ENCODE measurements around the gene CXXC5.

The CXXC5 gene

GRCh38 chr5:139686356-139686705, 38.2 kb downstream of the CXXC5 start:
- no peak overlapping the region for H2AFZ ChIP-seq (ENCODE audit: low read depth, low read length)
- no peak for TF ChIP-seq EZH2 (IDR thresholded peaks at IDR 0.05; ENCODE audit: borderline replicate concordance, low read depth, low read length, severe bottlenecking)
- TF ChIP-seq, protein P1, sequence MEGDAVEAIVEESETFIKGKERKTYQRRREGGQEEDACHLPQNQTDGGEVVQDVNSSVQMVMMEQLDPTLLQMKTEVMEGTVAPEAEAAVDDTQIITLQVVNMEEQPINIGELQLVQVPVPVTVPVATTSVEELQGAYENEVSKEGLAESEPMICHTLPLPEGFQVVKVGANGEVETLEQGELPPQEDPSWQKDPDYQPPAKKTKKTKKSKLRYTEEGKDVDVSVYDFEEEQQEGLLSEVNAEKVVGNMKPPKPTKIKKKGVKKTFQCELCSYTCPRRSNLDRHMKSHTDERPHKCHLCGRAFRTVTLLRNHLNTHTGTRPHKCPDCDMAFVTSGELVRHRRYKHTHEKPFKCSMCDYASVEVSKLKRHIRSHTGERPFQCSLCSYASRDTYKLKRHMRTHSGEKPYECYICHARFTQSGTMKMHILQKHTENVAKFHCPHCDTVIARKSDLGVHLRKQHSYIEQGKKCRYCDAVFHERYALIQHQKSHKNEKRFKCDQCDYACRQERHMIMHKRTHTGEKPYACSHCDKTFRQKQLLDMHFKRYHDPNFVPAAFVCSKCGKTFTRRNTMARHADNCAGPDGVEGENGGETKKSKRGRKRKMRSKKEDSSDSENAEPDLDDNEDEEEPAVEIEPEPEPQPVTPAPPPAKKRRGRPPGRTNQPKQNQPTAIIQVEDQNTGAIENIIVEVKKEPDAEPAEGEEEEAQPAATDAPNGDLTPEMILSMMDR (IDR thresholded peaks at IDR 0.05; ENCODE audit: borderline replicate concordance, extremely low read depth, low read length, poor library complexity, severe bottlenecking), result no peak
- H3K4me2 ChIP-seq (ENCODE audit: insufficient read depth, low read length), result no peak overlapping the region
- H3K9me3 ChIP-seq (ENCODE audit: insufficient read depth, low read length, severe bottlenecking), result no peaks in the 10 kb centered on the region
- H3K36me3 ChIP-seq (ENCODE audit: insufficient read depth, low read length), result peaks cover 28% of the 10 kb centered on the region
- no peak overlapping the region for H3K9ac ChIP-seq (ENCODE audit: low read depth, low read length)
- 0 out of 2 replicates have a peak overlapping the region, but pooled peaks have one; percentile 21 for H3K27ac ChIP-seq (ENCODE audit: low read length)
- peaks cover 47% of the 10 kb centered on the region for H3K4me1 ChIP-seq (ENCODE audit: insufficient read depth, low read length)
- no peak for ATAC-seq (ENCODE audit: insufficient read depth, low read depth)
- H4K20me1 ChIP-seq (ENCODE audit: insufficient read depth, low read length), result no peaks in the 10 kb centered on the region; the same call in 1 of the 2 replicates
- DNase-seq, result no peak
- no peak overlapping the region for H3K4me3 ChIP-seq (ENCODE audit: low read depth in 1 of 2, low read length in 2 of 2)
- H3K27me3 ChIP-seq (ENCODE audit: insufficient read depth, low read length, poor library complexity), result no peaks in the 10 kb centered on the region
- no peaks in the 10 kb centered on the region for H3K79me2 ChIP-seq (ENCODE audit: insufficient read depth, low read length)

DNA sequence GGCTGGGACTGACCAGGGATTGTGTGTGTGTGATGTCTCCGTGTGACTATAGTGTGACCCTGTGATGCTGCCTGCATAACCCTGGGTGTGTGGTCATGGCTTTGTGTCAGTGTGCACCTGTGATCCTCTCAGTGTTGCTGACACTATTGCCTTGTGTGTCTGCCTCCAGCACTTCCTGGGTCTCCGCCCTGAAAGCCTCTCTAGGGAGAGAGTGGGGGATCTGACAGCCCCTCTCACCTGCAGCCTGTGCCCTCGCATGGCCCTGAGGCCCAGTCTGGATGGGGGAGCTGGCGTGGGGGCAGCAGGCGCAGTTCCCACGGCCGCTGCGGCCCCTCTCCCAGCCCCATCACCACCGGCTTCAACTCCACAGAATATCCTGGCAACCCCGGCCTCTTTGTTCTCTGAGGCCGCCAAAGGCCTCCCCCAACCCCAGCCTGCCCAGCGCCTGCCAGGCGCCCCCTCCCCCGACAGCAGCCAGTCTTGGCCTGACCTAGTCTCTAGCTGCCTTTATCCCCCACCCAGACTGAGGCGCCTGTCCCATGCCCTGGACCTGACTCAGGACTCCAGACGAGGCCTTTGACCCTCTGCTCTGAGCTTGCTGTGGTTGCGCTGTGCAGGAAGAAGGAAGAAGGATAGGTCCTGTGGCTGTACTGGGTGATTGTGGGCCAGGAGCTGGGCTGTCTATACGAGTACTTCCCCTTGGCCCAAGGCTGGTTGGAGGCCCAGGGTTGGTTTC, 38.7 kb downstream of the CXXC5 start:
- H3K79me2 ChIP-seq (ENCODE audit: insufficient read depth, low read length), result no peaks in the 10 kb centered on the region
- H3K36me3 ChIP-seq (ENCODE audit: insufficient read depth, low read length), result peaks cover 23% of the 10 kb centered on the region
- H3K4me2 ChIP-seq (ENCODE audit: insufficient read depth, low read length), result no peak overlapping the region
- peaks cover 47% of the 10 kb centered on the region for H3K4me1 ChIP-seq (ENCODE audit: insufficient read depth, low read length)
- no peak for DNase-seq
- H3K27ac ChIP-seq (ENCODE audit: low read length), result 0 out of 2 replicates have a peak overlapping the region, but pooled peaks have one; percentile 21
- no peak for ATAC-seq (ENCODE audit: insufficient read depth, low read depth)
- H3K27me3 ChIP-seq (ENCODE audit: insufficient read depth, low read length, poor library complexity), result no peaks in the 10 kb centered on the region
- no peak overlapping the region for H2AFZ ChIP-seq (ENCODE audit: low read depth, low read length)
- no peak for TF ChIP-seq EZH2 (IDR thresholded peaks at IDR 0.05; ENCODE audit: borderline replicate concordance, low read depth, low read length, severe bottlenecking)
- TF ChIP-seq, protein P1 (IDR thresholded peaks at IDR 0.05; ENCODE audit: borderline replicate concordance, extremely low read depth, low read length, poor library complexity, severe bottlenecking), result no peak
- no peaks in the 10 kb centered on the region; the same call in 1 of the 2 replicates for H4K20me1 ChIP-seq (ENCODE audit: insufficient read depth, low read length)
- H3K9me3 ChIP-seq (ENCODE audit: insufficient read depth, low read length, severe bottlenecking), result no peaks in the 10 kb centered on the region
- no peak overlapping the region for H3K9ac ChIP-seq (ENCODE audit: low read depth, low read length)
- no peak overlapping the region for H3K4me3 ChIP-seq (ENCODE audit: low read depth in 1 of 2, low read length in 2 of 2)

DNA sequence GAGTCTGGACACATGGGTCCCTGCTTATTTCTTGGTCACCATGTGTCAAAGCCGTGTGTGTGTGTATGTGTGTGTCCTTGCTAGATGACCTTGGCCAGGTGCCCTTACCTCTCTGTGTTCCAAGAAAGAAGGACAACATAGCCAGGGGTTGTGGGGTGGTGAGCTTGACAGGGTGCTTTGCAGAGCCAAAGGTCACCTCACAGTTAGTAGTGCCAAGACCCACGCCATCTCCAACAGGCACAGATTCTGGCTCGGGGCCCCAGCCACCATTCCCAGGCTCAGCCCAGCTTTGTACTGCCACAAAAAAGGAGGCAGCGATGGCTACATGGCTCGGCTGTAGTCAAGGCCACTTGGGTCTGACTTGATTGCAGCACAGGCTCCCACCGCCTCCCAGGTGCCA, 39.5 kb downstream of the CXXC5 start:
- Histone ChIP-seq H3K79me2 (ENCODE audit: insufficient read depth, low read length) (no peaks in the 10 kb centered on the region), H3K4me3 (ENCODE audit: low read depth in 1 of 2, low read length in 2 of 2) (no peak overlapping the region), H3K9me3 (ENCODE audit: insufficient read depth, low read length, severe bottlenecking) (no peaks in the 10 kb centered on the region), H2AFZ (ENCODE audit: low read depth, low read length) (no peak overlapping the region), H3K27ac (ENCODE audit: low read length) (peak overlapping the region; percentile 28; the same call in 1 of the 2 replicates), H3K36me3 (ENCODE audit: insufficient read depth, low read length) (peaks cover 16% of the 10 kb centered on the region), H3K4me1 (ENCODE audit: insufficient read depth, low read length) (peaks cover 42% of the 10 kb centered on the region), H3K4me2 (ENCODE audit: insufficient read depth, low read length) (no peak overlapping the region), H3K27me3 (ENCODE audit: insufficient read depth, low read length, poor library complexity) (no peaks in the 10 kb centered on the region), H3K9ac (ENCODE audit: low read depth, low read length) (no peak overlapping the region), H4K20me1 (ENCODE audit: insufficient read depth, low read length) (no peaks in the 10 kb centered on the region)
- ATAC-seq (ENCODE audit: insufficient read depth, low read depth) (no peak), DNase-seq (no peak)
- TF ChIP-seq, protein P1 (IDR thresholded peaks at IDR 0.05; ENCODE audit: borderline replicate concordance, extremely low read depth, low read length, poor library complexity, severe bottlenecking), result no peak
- no peak for TF ChIP-seq EZH2 (IDR thresholded peaks at IDR 0.05; ENCODE audit: borderline replicate concordance, low read depth, low read length, severe bottlenecking)

All from DND-41 (cell line).